HTERT RPE-1 (cell line): ENCODE measurements around the gene KL.

Experiments used
- in situ Hi-C: fragments of 300-500 bp; cut with MboI; formaldehyde crosslinking; loops from 4 replicates; pipeline ENCODE4 v1.14.3; 2020; ENCODE audit warnings: low sequenced_read_pairs

KL gene

DNA sequence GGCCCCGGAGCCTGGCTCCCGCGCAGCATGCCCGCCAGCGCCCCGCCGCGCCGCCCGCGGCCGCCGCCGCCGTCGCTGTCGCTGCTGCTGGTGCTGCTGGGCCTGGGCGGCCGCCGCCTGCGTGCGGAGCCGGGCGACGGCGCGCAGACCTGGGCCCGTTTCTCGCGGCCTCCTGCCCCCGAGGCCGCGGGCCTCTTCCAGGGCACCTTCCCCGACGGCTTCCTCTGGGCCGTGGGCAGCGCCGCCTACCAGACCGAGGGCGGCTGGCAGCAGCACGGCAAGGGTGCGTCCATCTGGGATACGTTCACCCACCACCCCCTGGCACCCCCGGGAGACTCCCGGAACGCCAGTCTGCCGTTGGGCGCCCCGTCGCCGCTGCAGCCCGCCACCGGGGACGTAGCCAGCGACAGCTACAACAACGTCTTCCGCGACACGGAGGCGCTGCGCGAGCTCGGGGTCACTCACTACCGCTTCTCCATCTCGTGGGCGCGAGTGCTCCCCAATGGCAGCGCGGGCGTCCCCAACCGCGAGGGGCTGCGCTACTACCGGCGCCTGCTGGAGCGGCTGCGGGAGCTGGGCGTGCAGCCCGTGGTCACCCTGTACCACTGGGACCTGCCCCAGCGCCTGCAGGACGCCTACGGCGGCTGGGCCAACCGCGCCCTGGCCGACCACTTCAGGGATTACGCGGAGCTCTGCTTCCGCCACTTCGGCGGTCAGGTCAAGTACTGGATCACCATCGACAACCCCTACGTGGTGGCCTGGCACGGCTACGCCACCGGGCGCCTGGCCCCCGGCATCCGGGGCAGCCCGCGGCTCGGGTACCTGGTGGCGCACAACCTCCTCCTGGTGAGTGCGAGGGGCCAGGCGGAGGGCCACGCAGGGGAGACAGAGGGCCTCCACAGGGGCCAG lies at the start of gene KL:
TSS of gene KL (plus strand) at position 10 of the 909 bp plus-strand sequence. CDS start at position 28, 18 bp downstream.
- in situ Hi-C loops, result no loop called here

- in situ Hi-C loops, result no loop called here
Measured at GRCh38 chr13:32967584-32968182, 48.5 kb upstream of the KL start.

- in situ Hi-C loops, result no loop called here
Measured at GRCh38 chr13:32968316-32968715, 47.9 kb upstream of the KL start.

GRCh38 chr13:32968793-32969192 lies 47.4 kb upstream of the KL start:
- in situ Hi-C loops, result no loop called here

GRCh38 chr13:32969516-32969941 lies 46.7 kb upstream of the KL start:
- in situ Hi-C loops, result no loop called here

DNA sequence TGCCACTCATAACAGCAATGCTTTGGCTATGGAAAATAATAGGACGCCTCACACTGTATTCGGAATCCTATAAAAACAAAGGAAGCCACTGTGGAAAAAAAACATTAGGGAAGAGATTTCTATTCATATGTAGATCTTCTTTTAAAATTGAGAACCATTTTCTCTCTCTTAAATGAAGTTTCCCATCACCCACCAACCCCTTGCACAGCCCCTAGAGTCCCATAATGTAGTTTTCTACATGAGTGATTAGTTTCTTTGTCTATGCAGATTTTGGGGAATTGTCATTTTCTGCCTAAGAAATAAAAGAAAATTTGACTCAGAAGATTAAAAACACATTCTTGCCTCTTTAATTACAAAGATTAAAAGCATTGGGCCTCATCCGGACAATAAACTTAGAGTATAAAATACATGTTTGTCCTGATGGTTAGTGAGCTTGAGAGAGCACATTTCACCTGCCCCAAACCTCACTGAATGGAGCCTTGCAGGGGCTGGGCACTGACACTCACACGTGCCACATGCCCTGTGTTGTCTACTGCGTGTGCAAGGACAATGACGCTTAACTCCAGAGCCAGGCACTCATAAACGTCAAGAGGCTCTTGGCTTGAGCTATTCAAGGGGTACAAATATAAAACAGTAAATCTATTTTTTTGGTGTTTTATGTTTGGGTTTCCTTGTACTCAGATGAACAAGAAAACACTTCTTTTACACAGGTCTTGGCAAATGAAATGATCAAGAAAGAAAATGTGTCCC lies 40.0 kb upstream of the KL start:
- in situ Hi-C loops, result no loop called here

- in situ Hi-C loops, result no loop called here
Measured at GRCh38 chr13:32976912-32977311, 39.3 kb upstream of the KL start.

DNA sequence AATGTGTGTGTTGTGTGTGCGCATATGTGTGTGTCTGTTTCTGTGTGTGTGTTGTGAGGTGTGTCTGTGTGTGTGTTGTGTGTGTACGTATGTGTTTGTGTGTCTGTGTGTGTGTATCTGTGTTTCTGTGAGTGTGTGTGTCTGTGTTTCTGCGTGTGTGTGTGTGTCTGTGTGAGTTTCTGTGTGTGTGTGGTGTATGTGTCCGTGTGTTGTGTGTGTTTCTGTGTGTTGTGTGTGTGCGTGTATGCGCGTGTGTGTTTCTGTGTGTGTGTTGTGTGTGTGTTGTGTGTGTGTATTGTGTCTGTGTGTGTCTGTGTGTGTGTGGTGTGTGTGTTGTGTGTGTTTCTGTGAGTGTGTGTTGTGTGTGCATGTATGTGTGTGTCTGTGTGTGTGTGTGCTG lies 38.9 kb upstream of the KL start:
- in situ Hi-C loops, result no loop called here

GRCh38 chr13:32978278-32978677 lies 37.9 kb upstream of the KL start:
- in situ Hi-C loops, result no loop called here

DNA sequence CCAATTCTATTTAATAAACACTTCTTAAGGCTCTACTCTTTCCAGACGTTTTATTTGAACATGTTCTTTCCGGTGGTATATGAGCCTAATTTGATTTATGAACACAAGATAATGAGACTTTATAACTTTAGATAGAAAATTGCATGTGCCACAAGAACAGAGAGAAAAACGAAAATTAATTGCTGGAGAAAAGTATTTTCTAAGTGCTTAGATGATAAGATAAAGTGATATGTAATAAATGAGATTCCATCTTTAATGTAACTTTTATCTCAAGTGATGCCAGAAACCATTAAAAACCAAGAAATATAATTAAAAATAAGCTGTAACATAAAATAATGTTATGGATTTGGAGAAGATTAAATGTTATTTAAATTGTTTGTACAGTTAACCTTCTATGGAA lies 33.2 kb upstream of the KL start:
- in situ Hi-C loops, result no loop called here

- in situ Hi-C loops, result no loop called here
Measured at GRCh38 chr13:32984857-32985626, 31.2 kb upstream of the KL start.

DNA sequence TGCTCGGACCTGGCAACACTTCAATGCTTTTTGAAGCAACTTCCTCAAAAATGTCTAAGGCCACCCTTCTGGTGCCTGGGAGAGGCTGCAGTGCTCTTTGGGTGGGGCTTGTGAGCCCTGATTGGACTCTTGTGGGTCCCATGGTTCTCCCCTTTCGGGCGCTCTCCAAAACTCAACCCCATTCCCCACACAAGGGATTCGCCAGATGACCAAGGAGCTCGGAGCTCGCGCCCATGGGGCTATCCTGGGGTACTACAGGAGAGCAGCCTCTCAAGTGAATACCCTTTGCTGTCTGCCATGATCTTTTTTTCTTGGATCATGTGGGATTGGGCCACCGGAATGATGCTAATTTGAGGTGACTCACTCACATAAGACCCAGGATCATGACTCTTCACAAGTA lies 29.7 kb upstream of the KL start:
- in situ Hi-C loops, result no loop called here

DNA sequence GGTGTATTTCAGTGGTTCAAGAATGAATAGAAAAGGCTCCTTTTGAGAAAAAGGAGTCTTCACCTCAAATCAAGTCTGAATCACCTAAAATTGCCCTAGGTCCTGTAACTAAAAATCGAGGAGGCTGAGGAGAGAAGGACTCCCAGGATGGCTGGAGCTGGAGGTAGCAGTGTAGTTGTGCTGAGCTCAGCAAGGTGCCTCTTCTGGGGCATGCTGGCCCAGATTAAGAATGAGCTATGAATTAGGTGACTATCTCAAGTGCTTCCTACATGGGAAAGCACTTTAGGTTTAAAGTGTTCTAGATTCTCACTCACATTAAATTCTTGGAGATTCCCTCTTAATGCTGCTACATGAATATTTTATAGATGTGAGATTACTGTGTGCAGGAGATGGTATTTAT lies 28.8 kb upstream of the KL start:
- in situ Hi-C loops, result no loop called here

GRCh38 chr13:32988608-32989289 lies 27.5 kb upstream of the KL start:
- in situ Hi-C loops, result no loop called here

DNA sequence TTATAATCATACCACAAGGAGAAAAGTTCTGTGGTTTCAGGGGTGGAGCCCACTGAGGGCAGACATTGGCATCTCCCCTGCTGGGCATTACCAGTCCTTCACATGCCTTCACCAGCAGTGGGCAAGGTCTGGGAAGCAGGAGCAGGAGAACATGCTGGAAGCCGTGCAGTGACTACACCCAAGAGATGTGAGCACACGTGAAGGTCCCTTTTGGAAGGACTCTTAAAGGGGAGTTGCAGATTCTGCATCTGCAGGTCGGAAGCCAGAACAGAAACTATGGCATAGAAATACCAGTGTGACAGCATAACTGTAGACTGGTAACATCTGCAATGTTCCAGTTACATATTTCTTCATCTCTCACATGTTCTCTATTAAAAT lies 26.9 kb upstream of the KL start:
- in situ Hi-C loops, result no loop called here

DNA sequence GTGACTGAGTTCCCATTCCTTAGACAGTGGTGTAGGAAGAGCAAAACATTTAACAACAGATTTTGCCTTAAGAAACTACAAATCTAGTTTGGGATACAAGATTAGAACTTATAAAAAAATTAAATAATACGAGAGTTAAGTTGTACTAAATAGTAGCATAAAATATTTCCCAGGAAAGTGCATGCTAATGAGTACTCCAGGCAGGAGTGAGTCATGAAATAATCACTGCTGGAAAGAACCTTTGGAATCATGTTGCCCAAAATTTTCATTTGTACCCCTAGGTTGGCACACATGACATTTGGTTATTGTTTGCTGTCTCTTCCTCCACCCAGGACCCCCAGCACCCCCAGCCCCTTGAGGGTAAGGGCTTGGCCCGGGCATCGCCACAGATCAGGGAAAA lies 26.3 kb upstream of the KL start:
- in situ Hi-C loops, result no loop called here

GRCh38 chr13:32993145-32993544 lies 23.1 kb upstream of the KL start:
- in situ Hi-C loops, result no loop called here

DNA sequence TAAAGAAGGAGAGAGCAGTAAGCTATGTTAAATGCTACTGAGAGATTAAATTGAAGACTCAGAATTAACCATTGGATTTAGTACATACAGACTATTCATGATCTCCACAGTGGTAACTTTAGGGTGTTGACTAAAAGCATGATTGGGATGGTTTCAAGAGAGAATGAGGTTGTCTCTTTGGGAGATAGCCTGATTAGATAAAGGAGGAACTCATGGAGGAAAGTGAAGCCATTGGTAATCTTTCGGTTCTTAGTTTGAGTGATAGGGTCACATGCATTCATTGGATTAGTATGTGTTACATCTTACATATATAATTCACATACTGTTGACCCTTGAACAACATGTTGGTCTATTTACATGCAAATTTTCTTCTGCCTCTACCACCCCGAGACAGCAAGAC lies 18.8 kb upstream of the KL start:
- in situ Hi-C loops, result no loop called here

- in situ Hi-C loops, result no loop called here
Measured at GRCh38 chr13:32998966-32999365, 17.3 kb upstream of the KL start.

DNA sequence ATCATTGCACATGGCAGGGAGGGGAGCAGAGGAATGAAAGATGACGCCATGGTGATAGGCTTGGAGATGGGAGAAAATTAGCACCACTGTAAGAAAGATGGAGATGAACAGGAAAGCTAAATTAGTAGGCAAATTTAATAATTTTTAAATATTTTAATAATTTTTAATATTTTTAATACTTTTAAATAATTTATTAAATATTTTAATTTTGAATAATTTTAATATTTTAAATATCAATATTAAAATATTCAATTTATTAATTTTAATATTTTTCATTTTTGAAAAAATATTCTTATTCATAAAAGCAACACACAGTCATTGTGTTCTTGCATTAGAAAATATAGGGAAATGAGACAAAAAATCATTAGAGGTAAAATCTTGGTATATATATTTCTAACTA lies 15.9 kb upstream of the KL start:
- in situ Hi-C loops, result no loop called here
